ENCODE measurements around the gene TAX1BP1. TPM values are rescaled to one million over a fixed set of nuclear protein-coding genes. Genes with fewer than 3 reads are reported as not detected.

Gene TAX1BP1
- total and polyA plus RNA-seq, 2 donors (not counting 3 experiments of a cell fraction or from before 2014, with no cell fraction given) = 77.7 to 93.2 TPM

- no peaks in the 10 kb centered on the region for H3K4me1 ChIP-seq (ENCODE audit: control insufficient read depth, extremely low read depth, insufficient read depth, low read length)
- H3K4me3 ChIP-seq (replicated peaks in 1 of 3; ENCODE audit: insufficient read depth in 1 of 3, low read depth in 1 of 3, low read length in 3 of 3) = no peak overlapping the region
- no peaks in the 10 kb centered on the region for H3K9me3 ChIP-seq (replicated peaks; ENCODE audit: control insufficient read depth, insufficient read depth, low read length)
- dilution Hi-C loops (cut with MboI; ENCODE audit: extremely low pct_ligation_motif_present, low sequenced_read_pairs) (no loop called here), intact Hi-C loops (cut with micrococcal nuclease) (no loop called here)
- TF ChIP-seq JUN (IDR thresholded peaks at IDR 0.05; ENCODE audit: borderline replicate concordance, insufficient read depth, insufficient read length, low read depth) = no peak
- TF ChIP-seq POLR2A (IDR thresholded peaks at IDR 0.05; ENCODE audit: low read depth, low read length) = no peak
- TF ChIP-seq CTCF (IDR thresholded peaks at IDR 0.05; ENCODE audit: extremely low read depth in 1 of 2, insufficient read depth in 1 of 2, low read depth in 1 of 2, low read length in 2 of 2) = no peak
- TF ChIP-seq GATA2 (IDR thresholded peaks at IDR 0.05; ENCODE audit: insufficient read depth, insufficient read length, low read depth, low read length) = no peak
- POLR2A ChIA-PET = interaction anchor here (0.7 kb wide), 1 partner anchor 200 kb away, joined by 4 read pairs; no protein-coding TSS in a partner anchor
- H3K27me3 ChIP-seq (ENCODE audit: control insufficient read depth in 2 of 2, insufficient read depth in 2 of 2, low read length in 2 of 2) = no peaks in the 10 kb centered on the region
- DNase-seq (ENCODE audit: low read depth, low spot score) (no peak), FAIRE-seq (no peak)
- H4K20me1 ChIP-seq (replicated peaks; ENCODE audit: control insufficient read depth, extremely low read depth, insufficient read depth, low read length) = no peaks in the 10 kb centered on the region
- no peaks in the 10 kb centered on the region for H3K9me1 ChIP-seq (replicated peaks; ENCODE audit: control insufficient read depth, extremely low read depth, insufficient read depth, low read length)
- H3K4me2 ChIP-seq (ENCODE audit: insufficient read depth, low read length) = no peak overlapping the region
- H3K79me2 ChIP-seq (ENCODE audit: control insufficient read depth, insufficient read depth, low read length) = no peaks in the 10 kb centered on the region
- no peaks in the 10 kb centered on the region for H3K36me3 ChIP-seq (ENCODE audit: control insufficient read depth in 2 of 2, extremely low read depth in 1 of 2, insufficient read depth in 2 of 2, low read length in 2 of 2)
- H3K27ac ChIP-seq (ENCODE audit: insufficient read depth, low read depth, low read length) = no peak overlapping the region
- CTCF ChIA-PET = interaction anchor here (1.3 to 1.7 kb wide), 3 partner anchors 14 to 73 kb away, joined by 3 to 6 read pairs (median 4); no protein-coding TSS in a partner anchor
- peak overlapping the region; percentile 27 for H2AFZ ChIP-seq (ENCODE audit: low read depth, low read length)
- BruUV-seq (replicated peaks) = no TSS peak
- no peak overlapping the region for H3K9ac ChIP-seq (replicated peaks; ENCODE audit: extremely low read depth, insufficient read depth, low read length)
Observed at GRCh38 chr7:27704422-27705199, 35.4 kb upstream of the TAX1BP1 start.

- H2AFZ ChIP-seq (ENCODE audit: low read depth, low read length) = no peak overlapping the region
Observed at GRCh38 chr7:27705200-27705594, 34.8 kb upstream of the TAX1BP1 start.

More at GRCh38 chr7:27705200-27705594, 34.8 kb upstream of the TAX1BP1 start:
- ChIA-PET POLR2A (no interaction called here), CTCF (interaction anchor here (1.3 kb wide), 1 partner anchor 70 kb away, joined by 6 read pairs; no protein-coding TSS in a partner anchor)
- Histone ChIP-seq H3K9ac (replicated peaks; ENCODE audit: extremely low read depth, insufficient read depth, low read length) (no peak overlapping the region), H3K79me2 (ENCODE audit: control insufficient read depth, insufficient read depth, low read length) (no peaks in the 10 kb centered on the region), H3K27ac (ENCODE audit: insufficient read depth, low read depth, low read length) (no peak overlapping the region), H3K4me2 (ENCODE audit: insufficient read depth, low read length) (no peak overlapping the region), H3K4me3 (replicated peaks in 1 of 3; ENCODE audit: insufficient read depth in 1 of 3, low read depth in 1 of 3, low read length in 3 of 3) (no peak overlapping the region), H3K36me3 (ENCODE audit: control insufficient read depth in 2 of 2, extremely low read depth in 1 of 2, insufficient read depth in 2 of 2, low read length in 2 of 2) (no peaks in the 10 kb centered on the region), H4K20me1 (replicated peaks; ENCODE audit: control insufficient read depth, extremely low read depth, insufficient read depth, low read length) (no peaks in the 10 kb centered on the region), H3K4me1 (ENCODE audit: control insufficient read depth, extremely low read depth, insufficient read depth, low read length) (no peaks in the 10 kb centered on the region), H3K27me3 (ENCODE audit: control insufficient read depth in 2 of 2, insufficient read depth in 2 of 2, low read length in 2 of 2) (no peaks in the 10 kb centered on the region), H3K9me1 (replicated peaks; ENCODE audit: control insufficient read depth, extremely low read depth, insufficient read depth, low read length) (no peaks in the 10 kb centered on the region), H3K9me3 (replicated peaks; ENCODE audit: control insufficient read depth, insufficient read depth, low read length) (no peaks in the 10 kb centered on the region)
- dilution Hi-C loops (cut with MboI; ENCODE audit: extremely low pct_ligation_motif_present, low sequenced_read_pairs) (no loop called here), intact Hi-C loops (cut with micrococcal nuclease) (no loop called here)
- BruUV-seq (replicated peaks) = no TSS peak
- TF ChIP-seq POLR2AphosphoS5 (IDR thresholded peaks at IDR 0.05; ENCODE audit: insufficient read depth, low read depth, low read length) (no peak), CTCF (IDR thresholded peaks at IDR 0.05; ENCODE audit: extremely low read depth in 1 of 2, insufficient read depth in 1 of 2, low read depth in 1 of 2, low read length in 2 of 2) (no peak), FOS (IDR thresholded peaks at IDR 0.05; ENCODE audit: borderline replicate concordance, insufficient read depth, low read length) (no peak), MYC (IDR thresholded peaks at IDR 0.05; ENCODE audit: low read depth, low read length) (no peak), EZH2 (IDR thresholded peaks at IDR 0.05; ENCODE audit: borderline replicate concordance, low read depth, low read length, severe bottlenecking) (no peak), GATA2 (IDR thresholded peaks at IDR 0.05; ENCODE audit: insufficient read depth, insufficient read length, low read depth, low read length) (no peak), MAX (IDR thresholded peaks at IDR 0.05; ENCODE audit: insufficient read depth, insufficient read length) (no peak), JUN (IDR thresholded peaks at IDR 0.05; ENCODE audit: borderline replicate concordance, insufficient read depth, insufficient read length, low read depth) (no peak), POLR2A (IDR thresholded peaks at IDR 0.05; ENCODE audit: low read depth, low read length) (no peak)
- FAIRE-seq (no peak), DNase-seq (ENCODE audit: low read depth, low spot score) (no peak)

Measured in endothelial cell of umbilical vein (primary cell).